T-helper 2 cell treated with Interferon-gamma antibody and Interleukin-4, amounts not matched to agents 5 μg/mL and 100 μg/mL, for 36 hours (primary cell): Measurements from ENCODE around the gene CREBZF.
"Not testable (repeated sequence)": the region's sequence is repeated elsewhere in the genome, so short reads cannot be mapped to it uniquely, and the experiment has no call there.

Experiments used
- DNase-seq: peaks from one replicate; pipeline ENCODE4 v3.0.0; 2021; ENCODE audit warnings: low spot score
- H3K27ac Mint-ChIP-seq: one replicate; pipeline ENCODE4 v1.8.0; 2021; ENCODE audit warnings: mild to moderate bottlenecking, mixed read lengths
- H3K27me3 Mint-ChIP-seq: one replicate; pipeline ENCODE4 v1.8.0; 2021; ENCODE audit warnings: low read depth, mixed read lengths
- H3K36me3 Mint-ChIP-seq: one replicate; pipeline ENCODE4 v1.8.0; 2021; ENCODE audit warnings: low read depth, mixed read lengths
- H3K4me1 Mint-ChIP-seq: one replicate; pipeline ENCODE4 v1.8.0; 2021; ENCODE audit warnings: low read depth, mixed read lengths
- H3K4me3 Mint-ChIP-seq: one replicate; pipeline ENCODE4 v1.8.0; 2022; ENCODE audit warnings: mild to moderate bottlenecking, moderate library complexity, mixed read lengths
- H3K9me3 Mint-ChIP-seq: one replicate; pipeline ENCODE4 v1.8.0; 2021; ENCODE audit warnings: mixed read lengths

The CREBZF gene

DNA sequence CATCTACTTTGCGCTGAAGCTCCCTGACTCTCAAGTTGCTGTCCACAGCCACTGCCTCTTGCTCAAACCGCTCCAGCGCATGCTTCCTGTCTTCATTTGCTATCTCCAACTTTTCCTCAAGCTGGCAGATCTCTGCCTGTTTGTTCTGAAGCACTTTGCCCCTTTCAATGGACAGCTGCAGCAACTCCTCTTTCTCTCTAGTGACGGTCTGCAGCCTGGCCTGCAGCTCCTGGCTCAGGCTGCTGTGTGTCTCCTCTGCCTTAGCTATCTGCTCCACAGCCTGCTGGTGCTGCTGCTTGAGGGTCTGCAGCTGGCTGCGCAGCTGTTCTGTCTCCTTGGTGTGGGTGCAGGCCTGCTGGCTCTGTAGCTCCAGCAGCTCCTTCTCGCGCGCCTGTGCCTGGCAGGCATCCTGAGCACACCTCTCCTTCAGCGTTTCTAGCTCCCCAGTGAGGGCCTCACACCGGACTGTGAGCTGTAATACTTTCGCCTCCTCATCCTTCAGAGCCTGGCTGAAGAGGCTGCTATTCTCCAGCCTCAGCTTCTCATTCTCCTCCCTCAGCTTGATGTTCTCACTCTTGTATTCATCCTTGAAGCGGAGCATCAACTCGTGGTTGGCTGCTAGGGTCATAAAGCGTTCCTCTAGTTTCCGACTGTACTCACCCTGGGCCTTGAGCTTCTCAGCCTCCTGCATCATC lies 20.3 kb upstream of the CREBZF start:
- Mint-ChIP-seq H3K27ac (no peak overlapping the region), H3K36me3 (peaks cover 1% of the 10 kb centered on the region), H3K4me1 (peaks cover 18% of the 10 kb centered on the region), H3K4me3 (no peak overlapping the region), H3K27me3 (peaks cover 3% of the 10 kb centered on the region), H3K9me3 (no peaks in the 10 kb centered on the region)
- DNase-seq, result no peak

DNA sequence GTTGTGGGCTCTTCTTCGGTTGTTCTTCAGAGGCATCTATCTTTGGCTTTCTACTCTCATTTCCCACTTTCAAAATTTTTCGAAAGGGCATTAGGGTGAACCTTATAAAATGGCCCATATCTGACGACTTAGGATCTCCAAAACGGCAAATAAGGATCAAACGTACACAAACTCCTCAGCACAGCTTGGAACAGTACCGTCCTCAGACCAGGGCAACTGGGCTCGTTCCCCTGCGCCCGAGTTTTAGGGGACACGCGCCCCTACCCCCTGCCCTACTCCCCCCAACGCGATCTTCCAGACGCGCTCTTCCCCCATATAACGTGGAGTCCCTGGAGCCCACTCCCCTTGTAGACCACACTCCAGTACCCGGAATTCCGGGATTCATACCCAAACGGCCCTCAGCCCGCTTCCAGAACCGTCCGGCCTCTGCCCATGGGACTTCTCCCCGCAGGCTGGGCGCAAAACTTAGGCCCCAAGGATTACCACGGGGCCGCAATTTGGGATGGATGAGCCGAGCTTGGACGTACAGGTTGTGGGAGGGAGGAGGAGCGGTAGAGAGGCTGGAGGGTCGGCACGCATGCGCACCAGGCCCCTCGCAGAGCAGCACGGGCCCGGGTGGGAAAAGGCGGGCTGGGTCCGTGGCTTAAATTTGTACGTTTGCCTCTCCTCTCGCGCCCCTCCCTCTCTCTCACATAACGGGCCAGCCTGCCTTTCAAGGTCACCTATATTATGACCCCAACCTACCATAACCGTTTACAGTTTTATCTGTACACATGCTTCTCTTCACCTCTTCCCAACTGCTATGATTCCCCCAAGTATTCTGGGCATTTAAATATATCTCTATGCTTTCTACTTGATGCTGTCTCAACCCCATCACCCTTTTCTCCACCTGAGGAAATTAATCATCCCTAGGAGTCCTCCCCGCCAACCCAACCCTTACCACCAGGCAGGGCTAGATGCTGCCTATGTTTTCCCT lies 17.7 kb upstream of the CREBZF start:
- peak overlapping the region; percentile 78 for H3K4me3 Mint-ChIP-seq
- peaks cover 12% of the 10 kb centered on the region for H3K27me3 Mint-ChIP-seq
- DNase-seq, result peak; percentile 48
- H3K36me3 Mint-ChIP-seq, result no peaks in the 10 kb centered on the region
- H3K9me3 Mint-ChIP-seq, result no peaks in the 10 kb centered on the region
- peak overlapping the region; percentile 77 for H3K27ac Mint-ChIP-seq
- H3K4me1 Mint-ChIP-seq, result peaks cover 17% of the 10 kb centered on the region

DNA sequence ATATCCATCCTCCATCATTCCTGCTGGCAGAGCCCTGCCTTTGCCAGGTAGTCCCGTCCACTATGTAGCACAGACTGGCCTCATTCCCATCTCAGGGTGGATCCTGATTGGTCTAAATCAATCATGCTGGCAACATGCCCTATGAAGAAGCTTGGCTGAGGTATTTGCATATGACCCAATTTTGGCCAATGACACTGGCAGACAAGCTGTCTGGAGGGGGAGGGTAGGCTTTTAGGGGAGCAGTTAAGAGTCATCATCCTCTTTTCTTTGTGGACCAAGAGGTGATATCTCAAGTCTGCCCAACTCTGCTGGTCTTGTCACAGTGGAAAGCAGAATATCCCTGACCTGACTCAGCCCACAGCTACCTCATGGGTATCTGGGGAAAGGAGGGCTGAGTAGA lies 16.0 kb upstream of the CREBZF start:
- no peak for DNase-seq

DNA sequence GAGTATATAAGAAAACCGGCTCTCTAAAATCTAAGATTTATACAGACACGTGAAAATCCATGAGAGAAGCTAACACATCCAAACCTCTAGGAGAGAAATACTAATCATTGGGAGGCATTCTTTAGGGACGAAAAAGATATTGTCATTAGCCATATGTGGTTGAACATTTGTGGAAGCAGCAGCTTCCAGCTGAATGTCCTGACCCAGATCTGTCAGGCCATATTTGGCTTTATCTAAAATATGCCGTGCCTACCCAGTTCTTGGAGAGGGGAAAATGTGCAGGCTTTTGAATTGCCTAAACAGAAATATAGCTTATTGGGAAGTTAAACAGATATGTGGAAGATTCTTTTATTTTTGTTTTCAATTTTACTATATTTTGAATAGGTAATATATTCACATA lies 14.6 kb upstream of the CREBZF start:
- Mint-ChIP-seq H3K4me3 (no peak overlapping the region), H3K4me1 (peaks cover 15% of the 10 kb centered on the region), H3K9me3 (no peaks in the 10 kb centered on the region), H3K27ac (no peak overlapping the region), H3K27me3 (peaks cover 12% of the 10 kb centered on the region), H3K36me3 (peaks cover 1% of the 10 kb centered on the region)
- no peak for DNase-seq

More for the DNA sequence above, 16.0 kb upstream of the CREBZF start:
- H3K27me3 Mint-ChIP-seq, result peaks cover 12% of the 10 kb centered on the region
- H3K36me3 Mint-ChIP-seq, result no peaks in the 10 kb centered on the region
- H3K9me3 Mint-ChIP-seq, result no peaks in the 10 kb centered on the region
- H3K27ac Mint-ChIP-seq, result no peak overlapping the region
- peaks cover 15% of the 10 kb centered on the region for H3K4me1 Mint-ChIP-seq
- H3K4me3 Mint-ChIP-seq, result no peak overlapping the region

DNA sequence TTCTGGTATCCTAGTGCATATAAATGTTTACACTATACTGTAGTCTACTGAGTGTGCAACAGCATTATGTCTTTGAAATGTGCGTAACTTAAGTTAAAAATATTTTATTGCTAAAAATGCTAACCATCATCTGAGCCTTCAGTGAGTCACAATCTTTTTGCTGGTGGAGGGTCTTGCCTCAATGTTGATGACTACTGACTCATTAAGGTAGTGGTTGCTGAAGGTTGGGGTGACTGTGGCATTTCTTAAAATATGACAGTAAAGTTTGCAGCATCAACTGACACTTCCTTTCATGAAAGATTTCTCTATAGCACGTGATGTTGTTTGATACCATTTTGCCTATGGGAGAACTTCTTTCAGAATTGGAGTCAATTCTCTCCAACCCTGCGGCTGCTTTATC lies 8.5 kb upstream of the CREBZF start:
- H3K27me3 Mint-ChIP-seq, result no peaks in the 10 kb centered on the region
- DNase-seq, result no peak
- no peak overlapping the region for H3K4me3 Mint-ChIP-seq
- H3K27ac Mint-ChIP-seq, result no peak overlapping the region
- peaks cover 5% of the 10 kb centered on the region for H3K4me1 Mint-ChIP-seq
- peaks cover 11% of the 10 kb centered on the region for H3K9me3 Mint-ChIP-seq
- H3K36me3 Mint-ChIP-seq, result peaks cover 3% of the 10 kb centered on the region

DNA sequence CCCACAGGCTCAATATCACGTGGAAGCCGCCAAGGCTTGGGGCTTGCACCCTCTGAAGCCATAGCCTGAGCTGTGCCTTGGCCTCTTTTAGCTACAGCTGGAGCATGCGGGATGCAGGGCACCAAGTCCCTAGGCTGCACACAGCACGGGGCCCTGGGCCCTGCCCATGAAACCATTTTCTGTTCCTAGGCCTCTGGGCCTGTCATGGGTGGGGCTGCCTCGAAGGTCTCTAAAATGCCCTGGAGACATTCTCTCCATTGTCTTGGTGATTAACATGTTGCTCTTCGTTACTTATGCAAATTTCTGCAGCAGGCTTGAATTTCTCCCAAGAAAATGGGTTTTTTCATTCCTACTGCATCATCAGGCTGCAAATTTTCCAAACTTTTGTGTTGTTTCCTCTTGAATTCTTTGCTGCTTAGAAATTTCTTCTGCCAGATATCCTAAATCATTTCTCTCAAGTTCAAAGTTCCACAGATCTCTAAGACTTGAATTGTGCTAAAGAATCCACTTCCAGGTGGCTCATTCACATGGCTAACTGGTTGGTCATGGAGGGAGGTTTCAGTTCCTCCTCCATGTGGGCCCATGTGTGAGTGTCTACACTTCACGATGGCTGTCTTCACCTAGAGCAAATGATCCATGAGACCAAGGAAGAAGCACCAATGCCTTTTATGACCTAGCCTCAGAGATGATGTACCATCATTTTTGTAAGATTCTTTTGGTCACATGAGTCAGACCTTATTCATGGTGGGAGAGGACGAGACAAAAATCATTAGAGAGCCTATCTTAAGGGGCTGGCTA lies 7.4 kb upstream of the CREBZF start:
- no peaks in the 10 kb centered on the region for H3K27me3 Mint-ChIP-seq
- no peak for DNase-seq
- no peak overlapping the region for H3K4me3 Mint-ChIP-seq
- H3K9me3 Mint-ChIP-seq, result peaks cover 11% of the 10 kb centered on the region
- H3K36me3 Mint-ChIP-seq, result peaks cover 3% of the 10 kb centered on the region
- peaks cover 5% of the 10 kb centered on the region for H3K4me1 Mint-ChIP-seq
- no peak overlapping the region for H3K27ac Mint-ChIP-seq

DNA sequence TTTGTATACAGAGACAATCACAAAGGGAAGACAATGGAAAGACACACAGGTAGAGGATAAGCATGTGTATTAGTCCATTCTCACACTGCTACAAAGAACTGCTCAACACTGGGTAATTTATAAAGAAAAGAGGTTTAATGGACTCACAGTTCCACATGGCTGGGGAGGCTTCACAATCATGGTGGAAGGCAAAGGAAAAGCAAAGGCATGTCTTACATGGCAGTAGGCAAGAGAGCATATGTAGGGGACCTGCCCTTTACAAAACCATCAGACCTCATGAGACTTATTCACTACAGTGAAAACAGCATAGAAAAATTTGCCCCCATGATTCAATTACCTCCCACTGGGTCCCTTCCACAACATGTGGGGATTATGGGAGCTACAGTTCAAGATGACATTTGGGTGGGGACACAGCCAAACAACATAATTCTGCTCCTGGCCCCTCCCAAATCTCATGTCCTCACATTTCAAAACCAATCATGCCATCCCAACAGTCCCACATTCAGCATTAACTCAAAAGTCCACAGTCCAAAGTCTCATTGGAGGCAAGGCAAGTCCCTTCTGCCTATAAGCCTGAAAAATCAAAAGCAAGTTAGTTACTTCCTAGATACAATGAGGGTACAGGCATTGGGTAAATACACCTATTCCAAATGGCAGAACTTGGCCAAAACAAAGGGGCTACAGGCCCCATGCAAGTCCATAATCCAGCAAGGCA lies 6.2 kb upstream of the CREBZF start:
- not testable (repeated sequence) for H3K4me3 Mint-ChIP-seq, H3K36me3 Mint-ChIP-seq, DNase-seq

DNA sequence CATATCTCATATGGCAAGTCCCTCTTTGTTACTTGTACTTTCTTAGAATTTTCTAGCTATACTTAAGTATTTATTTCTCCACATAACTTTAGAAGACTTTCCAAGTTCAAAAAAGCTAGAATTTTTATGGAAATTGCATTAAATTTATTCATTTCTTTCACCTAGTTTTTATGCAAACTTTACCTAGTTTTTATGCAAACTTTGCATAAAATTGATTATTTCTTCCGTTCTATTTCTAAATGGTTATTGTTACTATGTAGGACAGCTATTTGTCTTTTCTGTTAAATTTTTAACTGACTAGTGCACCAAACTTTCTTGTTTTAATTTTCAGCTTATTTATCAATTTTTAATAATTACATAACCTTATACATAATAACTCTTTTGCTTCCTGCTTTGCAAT lies 3.2 kb upstream of the CREBZF start:
- H3K9me3 Mint-ChIP-seq, result peaks cover 5% of the 10 kb centered on the region
- peaks cover 10% of the 10 kb centered on the region for H3K4me1 Mint-ChIP-seq
- no peak overlapping the region for H3K27ac Mint-ChIP-seq
- DNase-seq, result no peak
- no peak overlapping the region for H3K4me3 Mint-ChIP-seq
- no peaks in the 10 kb centered on the region for H3K27me3 Mint-ChIP-seq
- peaks cover 14% of the 10 kb centered on the region for H3K36me3 Mint-ChIP-seq

More for the DNA sequence above, 6.2 kb upstream of the CREBZF start:
- not testable (repeated sequence) for H3K27me3 Mint-ChIP-seq, H3K4me1 Mint-ChIP-seq, H3K27ac Mint-ChIP-seq
- H3K9me3 Mint-ChIP-seq, result peaks cover 11% of the 10 kb centered on the region

DNA sequence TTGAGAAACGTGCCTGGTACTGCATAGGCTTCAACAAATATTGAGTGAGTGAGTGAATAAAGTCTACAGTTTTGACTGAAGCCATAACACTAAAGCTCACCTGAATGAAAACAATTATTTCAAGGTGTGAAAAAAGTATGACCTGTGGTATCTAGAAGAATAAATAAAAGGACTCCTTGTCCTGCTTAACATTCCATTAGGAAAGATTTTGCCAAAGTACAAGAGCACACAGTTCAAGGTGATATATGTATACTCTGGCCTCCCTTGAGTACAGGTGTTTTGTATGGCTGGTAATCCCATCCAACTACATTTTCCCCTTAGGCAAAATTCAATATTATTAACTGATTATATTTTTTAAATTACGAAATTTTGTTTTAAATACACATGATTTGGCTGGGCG lies 1.8 kb upstream of the CREBZF start:
- no peak for DNase-seq
- H3K36me3 Mint-ChIP-seq, result peaks cover 26% of the 10 kb centered on the region
- no peaks in the 10 kb centered on the region for H3K27me3 Mint-ChIP-seq
- H3K27ac Mint-ChIP-seq, result no peak overlapping the region
- H3K4me3 Mint-ChIP-seq, result no peak overlapping the region
- H3K9me3 Mint-ChIP-seq, result no peaks in the 10 kb centered on the region
- peaks cover 16% of the 10 kb centered on the region for H3K4me1 Mint-ChIP-seq

DNA sequence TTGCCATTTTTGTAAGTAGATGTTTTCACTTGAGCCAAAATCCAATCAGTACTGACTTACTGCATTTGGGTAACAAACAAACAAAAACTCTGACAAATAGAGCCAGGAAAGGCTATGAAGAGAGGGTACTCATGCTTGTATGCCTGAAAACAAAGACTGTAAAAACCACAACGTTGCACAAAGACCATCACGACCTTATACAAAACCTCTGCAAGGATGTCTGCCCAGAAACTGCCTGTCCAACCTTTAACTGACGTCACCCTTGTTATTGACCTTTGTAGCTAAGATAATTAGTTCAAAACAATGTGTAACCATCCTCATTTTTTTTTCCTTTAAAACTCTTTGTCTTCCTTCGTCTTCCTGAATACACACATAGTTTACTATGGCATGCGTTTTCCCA lies 804 bp upstream of the CREBZF start:
- Mint-ChIP-seq H3K4me1 (peaks cover 24% of the 10 kb centered on the region), H3K27ac (peak overlapping the region; percentile 13), H3K27me3 (no peaks in the 10 kb centered on the region), H3K36me3 (peaks cover 32% of the 10 kb centered on the region), H3K4me3 (peak overlapping the region; percentile 29), H3K9me3 (no peaks in the 10 kb centered on the region)
- DNase-seq, result no peak

DNA sequence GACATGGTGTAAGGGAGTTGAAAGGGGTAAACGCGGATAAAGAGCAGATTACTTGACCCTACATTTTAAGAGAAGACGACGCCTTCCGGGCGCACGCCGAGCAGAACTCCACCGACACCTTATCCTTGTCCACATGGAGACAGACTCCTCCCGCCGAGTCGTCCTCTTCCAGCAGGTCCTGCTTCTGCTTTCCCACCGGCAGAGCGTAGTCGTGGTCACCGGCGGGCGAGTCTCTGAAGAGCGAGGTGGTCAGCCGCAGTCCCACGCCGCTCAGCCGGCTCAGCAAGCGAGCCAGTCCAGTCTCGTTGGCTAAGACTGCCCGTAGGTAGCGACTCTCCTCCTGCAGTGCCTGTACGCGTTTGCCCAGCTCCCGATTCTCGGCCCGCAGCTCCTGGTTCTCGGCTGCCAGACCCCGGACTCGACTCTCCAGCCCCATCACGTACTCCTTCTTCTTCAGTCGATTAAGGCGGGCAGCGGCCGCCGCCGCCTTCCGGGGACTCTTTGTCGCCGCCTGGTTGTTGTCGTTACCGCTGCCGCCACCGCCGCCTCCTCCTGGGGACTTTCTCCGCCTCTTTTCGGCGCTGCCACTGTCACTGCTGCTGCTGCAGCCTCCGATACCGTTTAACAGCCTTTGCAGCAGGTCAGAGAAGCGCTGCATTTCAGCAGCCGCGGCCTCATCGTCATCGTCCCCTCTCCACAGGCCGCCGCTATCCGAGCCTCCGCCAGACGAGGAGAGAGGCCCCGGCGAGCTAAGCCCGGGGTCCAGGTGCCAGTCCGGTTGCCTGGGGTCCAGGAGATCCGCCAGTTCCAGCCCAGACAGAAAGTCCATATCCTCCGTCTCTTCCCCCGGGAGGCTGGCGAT lies 945 bp downstream of the CREBZF start:
- Mint-ChIP-seq H3K4me1 (peaks cover 38% of the 10 kb centered on the region), H3K9me3 (no peaks in the 10 kb centered on the region), H3K36me3 (peaks cover 50% of the 10 kb centered on the region), H3K27ac (peak overlapping the region; percentile 99), H3K4me3 (peak overlapping the region; percentile 98), H3K27me3 (no peaks in the 10 kb centered on the region)
- peak; percentile 86 for DNase-seq

DNA sequence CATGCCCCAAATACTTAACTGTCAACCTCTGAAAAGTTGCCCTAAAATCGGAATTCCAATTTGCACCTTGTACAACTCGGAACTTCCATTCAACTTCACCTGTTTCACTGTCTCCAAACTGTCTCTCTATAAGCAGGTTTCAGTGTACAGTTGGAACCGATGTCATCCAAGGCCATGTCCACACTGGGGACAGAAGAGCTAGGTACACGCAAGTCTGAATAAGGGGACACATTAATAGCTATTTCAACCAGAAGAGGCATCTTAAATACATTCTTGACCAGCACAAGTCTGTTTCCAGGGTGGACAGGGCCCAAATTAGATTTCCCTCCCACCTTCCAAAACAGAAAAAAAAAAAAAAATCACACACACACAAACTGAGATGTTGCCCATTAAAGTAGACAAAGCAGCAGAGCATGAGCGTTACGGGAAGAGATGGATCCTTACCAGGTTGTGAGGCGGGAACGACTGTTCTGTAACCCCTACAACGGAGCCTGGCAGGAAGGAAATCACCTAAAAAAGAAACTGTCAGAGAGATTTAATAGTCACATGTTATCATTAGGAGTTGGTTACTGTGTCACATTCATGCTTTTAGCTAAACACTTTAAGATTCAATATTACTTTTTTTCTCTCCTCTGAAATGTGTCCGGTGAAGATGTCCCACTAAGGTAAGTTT lies 1.7 kb downstream of the CREBZF start:
- no peaks in the 10 kb centered on the region for H3K27me3 Mint-ChIP-seq
- peaks cover 45% of the 10 kb centered on the region for H3K4me1 Mint-ChIP-seq
- H3K4me3 Mint-ChIP-seq, result peak overlapping the region; percentile 98
- H3K36me3 Mint-ChIP-seq, result peaks cover 56% of the 10 kb centered on the region
- peak overlapping the region; percentile 99 for H3K27ac Mint-ChIP-seq
- DNase-seq, result no peak
- no peaks in the 10 kb centered on the region for H3K9me3 Mint-ChIP-seq
